ENCODE measurements around the gene GNB1.
A peak's percentile ranks its signal among the peaks of the same experiment; 100 is the strongest.

DNA sequence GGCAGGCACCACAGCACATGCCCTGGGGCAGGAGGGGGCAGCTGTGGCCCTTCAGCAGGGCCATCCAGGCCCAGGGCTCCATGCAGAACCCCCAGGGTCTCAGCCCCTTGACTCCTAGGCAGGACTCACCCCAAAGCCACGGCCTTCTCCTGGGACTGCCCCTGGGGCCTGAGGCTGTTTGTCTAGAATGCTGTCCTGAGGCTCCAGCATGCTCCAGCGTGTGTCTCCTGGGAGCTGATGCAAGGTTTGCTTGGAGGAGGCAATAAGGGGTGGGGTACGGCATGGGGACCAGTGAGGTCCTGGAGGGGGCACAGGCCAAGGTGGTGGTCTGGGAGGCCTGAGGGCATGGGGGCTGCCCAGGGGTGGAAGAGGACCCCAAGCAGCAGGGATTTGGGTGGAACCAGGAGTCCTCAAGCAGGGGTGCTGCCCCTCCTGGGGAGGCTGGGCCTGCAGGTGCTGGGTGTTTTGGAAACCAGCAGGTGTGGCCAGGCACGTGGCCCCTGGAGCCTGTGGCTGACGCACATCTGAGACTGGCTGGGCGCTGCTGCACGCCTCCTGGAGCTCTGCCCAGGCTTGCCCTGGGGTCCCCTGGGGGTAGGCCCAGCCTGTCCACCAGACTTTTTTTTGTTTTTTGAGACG is 16.3 kb upstream of the GNB1 start:
- TF ChIP-seq, protein P1, sequence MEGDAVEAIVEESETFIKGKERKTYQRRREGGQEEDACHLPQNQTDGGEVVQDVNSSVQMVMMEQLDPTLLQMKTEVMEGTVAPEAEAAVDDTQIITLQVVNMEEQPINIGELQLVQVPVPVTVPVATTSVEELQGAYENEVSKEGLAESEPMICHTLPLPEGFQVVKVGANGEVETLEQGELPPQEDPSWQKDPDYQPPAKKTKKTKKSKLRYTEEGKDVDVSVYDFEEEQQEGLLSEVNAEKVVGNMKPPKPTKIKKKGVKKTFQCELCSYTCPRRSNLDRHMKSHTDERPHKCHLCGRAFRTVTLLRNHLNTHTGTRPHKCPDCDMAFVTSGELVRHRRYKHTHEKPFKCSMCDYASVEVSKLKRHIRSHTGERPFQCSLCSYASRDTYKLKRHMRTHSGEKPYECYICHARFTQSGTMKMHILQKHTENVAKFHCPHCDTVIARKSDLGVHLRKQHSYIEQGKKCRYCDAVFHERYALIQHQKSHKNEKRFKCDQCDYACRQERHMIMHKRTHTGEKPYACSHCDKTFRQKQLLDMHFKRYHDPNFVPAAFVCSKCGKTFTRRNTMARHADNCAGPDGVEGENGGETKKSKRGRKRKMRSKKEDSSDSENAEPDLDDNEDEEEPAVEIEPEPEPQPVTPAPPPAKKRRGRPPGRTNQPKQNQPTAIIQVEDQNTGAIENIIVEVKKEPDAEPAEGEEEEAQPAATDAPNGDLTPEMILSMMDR (IDR thresholded peaks at IDR 0.05) = peak in 2 of 6 experiments; percentile 8 to 11
- no peak for TF ChIP-seq POLR2A (IDR thresholded peaks at IDR 0.05)
